ENCODE data around the gene CDON.

DNA sequence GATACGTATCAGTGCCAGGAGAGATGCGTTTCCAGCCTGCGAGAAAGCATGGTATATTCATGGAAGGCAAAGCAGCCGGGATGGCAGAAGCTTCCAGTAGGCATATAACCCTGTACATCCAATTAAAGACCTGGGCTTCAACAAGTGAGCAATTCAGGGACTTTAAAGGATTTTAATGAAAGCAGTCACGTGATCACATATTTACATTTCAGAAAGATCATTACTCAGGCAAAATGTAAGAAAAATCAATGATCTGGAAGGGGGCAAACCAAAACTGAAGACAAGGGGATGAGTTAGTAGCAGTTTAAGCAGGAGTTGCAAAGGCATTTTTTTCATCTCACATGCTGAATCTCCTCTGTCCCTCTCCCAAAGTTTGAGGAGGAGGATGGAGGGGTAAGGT is 7.8 kb downstream of the CDON start:
- TF ChIP-seq, protein P1, sequence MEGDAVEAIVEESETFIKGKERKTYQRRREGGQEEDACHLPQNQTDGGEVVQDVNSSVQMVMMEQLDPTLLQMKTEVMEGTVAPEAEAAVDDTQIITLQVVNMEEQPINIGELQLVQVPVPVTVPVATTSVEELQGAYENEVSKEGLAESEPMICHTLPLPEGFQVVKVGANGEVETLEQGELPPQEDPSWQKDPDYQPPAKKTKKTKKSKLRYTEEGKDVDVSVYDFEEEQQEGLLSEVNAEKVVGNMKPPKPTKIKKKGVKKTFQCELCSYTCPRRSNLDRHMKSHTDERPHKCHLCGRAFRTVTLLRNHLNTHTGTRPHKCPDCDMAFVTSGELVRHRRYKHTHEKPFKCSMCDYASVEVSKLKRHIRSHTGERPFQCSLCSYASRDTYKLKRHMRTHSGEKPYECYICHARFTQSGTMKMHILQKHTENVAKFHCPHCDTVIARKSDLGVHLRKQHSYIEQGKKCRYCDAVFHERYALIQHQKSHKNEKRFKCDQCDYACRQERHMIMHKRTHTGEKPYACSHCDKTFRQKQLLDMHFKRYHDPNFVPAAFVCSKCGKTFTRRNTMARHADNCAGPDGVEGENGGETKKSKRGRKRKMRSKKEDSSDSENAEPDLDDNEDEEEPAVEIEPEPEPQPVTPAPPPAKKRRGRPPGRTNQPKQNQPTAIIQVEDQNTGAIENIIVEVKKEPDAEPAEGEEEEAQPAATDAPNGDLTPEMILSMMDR (IDR thresholded peaks at IDR 0.05; ENCODE audit: low read depth, low read length, poor library complexity, severe bottlenecking) = no peak
- no peak for TF ChIP-seq EZH2phosphoT487 (IDR thresholded peaks at IDR 0.05; ENCODE audit: borderline replicate concordance, low read length)

Data from DOHH2 (cell line).